HL-60 (cell line): ENCODE results near the gene ARPP21.

ENCODE experiments used
- DNase-seq, 2 experiments: peaks; one replicate each; pipeline ENCODE4 v3.0.0-alpha.2; 2010 to 2020; ENCODE audit warnings: low read depth in 1 of 2, low spot score in 1 of 2
- H3K27ac ChIP-seq: fragments of 250-450 bp; sonication (Bioruptor Pico); replicated peaks from 2 replicates; pipeline ENCODE4 v1.5.1; 2020; ENCODE audit warnings: mild to moderate bottlenecking, moderate library complexity
- H3K27me3 ChIP-seq: fragments of 250-450 bp; sonication (Bioruptor Pico); 2 replicates; pipeline ENCODE4 v1.5.1; 2021; ENCODE audit warnings: mild to moderate bottlenecking, moderate library complexity; ENCODE audit not compliant: insufficient read depth, poor library complexity, severe bottlenecking
- H3K4me3 ChIP-seq: replicated peaks from 2 replicates; pipeline ENCODE4 v1.5.1; 2011; ENCODE audit warnings: mild to moderate bottlenecking, control low read depth, low read length; ENCODE audit not compliant: insufficient read depth
- GABPA ChIP-seq: IDR thresholded peaks from 2 replicates; pipeline ENCODE4 v1.6.1; 2012; ENCODE audit warnings: low read depth
- POLR2AphosphoS5 ChIP-seq: IDR thresholded peaks from 2 replicates; pipeline ENCODE4 v1.6.1; 2012; ENCODE audit warnings: low read depth
- REST ChIP-seq: IDR thresholded peaks from 2 replicates; pipeline ENCODE4 v1.6.1; 2012; ENCODE audit warnings: low read depth; ENCODE audit not compliant: insufficient replicate concordance
- SPI1 ChIP-seq: IDR thresholded peaks from 2 replicates; pipeline ENCODE4 v1.6.1; 2012; ENCODE audit warnings: low read depth, mild to moderate bottlenecking, borderline replicate concordance
- TF ChIP-seq, protein P1 (sequence below): IDR thresholded peaks from one replicate; pipeline ENCODE4 v1.5.1; 2011; ENCODE audit warnings: low read length, control low read depth, inconsistent platforms; ENCODE audit not compliant: insufficient read depth

The ARPP21 gene

DNA sequence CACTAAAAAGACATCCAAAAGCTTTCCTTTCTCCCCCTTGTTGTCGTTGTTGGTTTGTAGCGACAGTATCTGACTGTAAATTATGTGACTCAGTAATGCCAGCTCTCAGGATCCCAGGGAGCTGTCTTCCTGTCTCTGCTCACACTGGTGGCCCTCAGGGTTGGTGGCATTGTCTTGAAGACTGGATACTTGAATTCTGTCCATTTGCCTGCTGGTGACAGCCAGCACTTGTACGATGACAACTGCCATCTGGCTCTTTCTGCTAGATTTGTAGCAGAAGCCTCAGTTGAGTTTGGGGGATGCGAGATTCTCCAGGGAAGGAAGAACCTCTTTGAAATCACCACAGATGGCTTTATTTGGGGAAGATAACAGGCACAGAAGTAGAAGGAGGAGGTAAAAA lies 120.8 kb downstream of the ARPP21 start:
- no peak for DNase-seq
- Histone ChIP-seq H3K27me3 (no peaks in the 10 kb centered on the region), H3K27ac (no peak overlapping the region), H3K4me3 (no peak overlapping the region)
- TF ChIP-seq, protein P1, sequence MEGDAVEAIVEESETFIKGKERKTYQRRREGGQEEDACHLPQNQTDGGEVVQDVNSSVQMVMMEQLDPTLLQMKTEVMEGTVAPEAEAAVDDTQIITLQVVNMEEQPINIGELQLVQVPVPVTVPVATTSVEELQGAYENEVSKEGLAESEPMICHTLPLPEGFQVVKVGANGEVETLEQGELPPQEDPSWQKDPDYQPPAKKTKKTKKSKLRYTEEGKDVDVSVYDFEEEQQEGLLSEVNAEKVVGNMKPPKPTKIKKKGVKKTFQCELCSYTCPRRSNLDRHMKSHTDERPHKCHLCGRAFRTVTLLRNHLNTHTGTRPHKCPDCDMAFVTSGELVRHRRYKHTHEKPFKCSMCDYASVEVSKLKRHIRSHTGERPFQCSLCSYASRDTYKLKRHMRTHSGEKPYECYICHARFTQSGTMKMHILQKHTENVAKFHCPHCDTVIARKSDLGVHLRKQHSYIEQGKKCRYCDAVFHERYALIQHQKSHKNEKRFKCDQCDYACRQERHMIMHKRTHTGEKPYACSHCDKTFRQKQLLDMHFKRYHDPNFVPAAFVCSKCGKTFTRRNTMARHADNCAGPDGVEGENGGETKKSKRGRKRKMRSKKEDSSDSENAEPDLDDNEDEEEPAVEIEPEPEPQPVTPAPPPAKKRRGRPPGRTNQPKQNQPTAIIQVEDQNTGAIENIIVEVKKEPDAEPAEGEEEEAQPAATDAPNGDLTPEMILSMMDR: no peak
- TF ChIP-seq REST (no peak), GABPA (no peak), POLR2AphosphoS5 (no peak)

DNA sequence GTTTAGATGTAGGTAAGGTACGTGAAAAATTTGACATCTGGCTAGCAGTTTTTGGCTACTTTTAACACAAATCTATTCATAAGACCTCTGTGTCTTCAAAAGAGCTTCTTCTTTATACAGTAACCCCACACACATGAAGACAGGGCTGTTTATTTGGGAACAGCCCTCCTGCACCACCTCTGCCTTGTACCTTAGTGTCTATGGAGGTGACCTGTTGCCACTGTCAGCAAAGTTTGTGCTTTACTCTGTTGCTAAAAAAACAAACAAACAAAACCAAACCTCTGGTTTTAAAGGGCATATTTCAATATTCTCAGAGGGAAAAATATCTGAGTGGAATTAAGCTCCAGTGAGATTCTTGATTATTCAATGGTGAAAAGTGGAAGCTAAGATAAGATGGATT lies 122.0 kb downstream of the ARPP21 start:
- Histone ChIP-seq H3K4me3 (no peak overlapping the region), H3K27me3 (no peaks in the 10 kb centered on the region), H3K27ac (no peak overlapping the region)
- TF ChIP-seq POLR2AphosphoS5: no peak
- TF ChIP-seq, protein P1: no peak
- TF ChIP-seq REST: no peak
- TF ChIP-seq GABPA: no peak
- no peak for TF ChIP-seq SPI1
- DNase-seq: no peak

DNA sequence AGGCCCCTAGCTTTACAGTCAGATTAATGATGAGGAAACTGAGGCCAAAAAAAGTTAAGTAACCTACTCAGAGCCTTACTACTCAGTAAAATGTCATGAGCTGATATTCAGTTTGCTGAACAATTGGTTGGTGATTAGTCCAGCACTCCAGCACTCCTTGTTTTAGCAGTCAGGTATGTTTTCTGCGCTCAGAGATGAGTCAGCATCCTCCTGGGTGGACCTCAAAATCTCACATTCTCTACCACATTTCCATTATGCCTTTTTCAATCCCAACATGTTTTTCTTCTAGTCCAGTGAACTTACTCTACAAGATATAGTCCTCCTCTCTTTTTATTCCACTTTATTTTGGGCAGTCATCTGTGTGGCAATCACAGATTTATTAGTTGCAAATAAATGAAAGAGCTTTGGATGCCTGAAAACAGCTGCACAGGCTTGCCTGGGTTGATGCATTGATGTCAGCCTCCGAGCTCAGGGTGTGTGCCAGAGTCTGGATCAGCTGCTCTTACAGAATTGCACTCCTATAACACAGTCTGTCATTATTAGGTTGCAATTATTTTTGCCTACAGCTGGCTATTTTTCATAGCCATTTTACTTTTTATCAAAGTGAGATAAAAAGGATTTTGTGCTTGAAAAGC lies 133.2 kb downstream of the ARPP21 start:
- H3K27me3 ChIP-seq: no peaks in the 10 kb centered on the region
- H3K27ac ChIP-seq: no peak overlapping the region
- no peak overlapping the region for H3K4me3 ChIP-seq
- TF ChIP-seq, protein P1: no peak
- TF ChIP-seq POLR2AphosphoS5 (no peak), GABPA (no peak), SPI1 (no peak), REST (no peak)
- DNase-seq: no peak
